Aorta (tissue), 5 donors: ENCODE measurements around the gene UTY. TPM values are rescaled to one million over a fixed set of nuclear protein-coding genes. Genes with fewer than 3 reads are reported as not detected.

Experiments
- ATAC-seq: fragments of 200-7000 bp; cut with Tn5 transposase; one replicate; pipeline ENCODE4 v1.9.1; 2022; ENCODE audit warnings: moderate library complexity; ENCODE audit not compliant: low FRiP score
- DNase-seq, 2 donors: peaks; one replicate each; pipeline ENCODE4 v3.0.0-alpha.2; 2020
- H3K27ac ChIP-seq, 2 donors: one replicate each; pipeline ENCODE4 v1.5.1; 2013; ENCODE audit warnings: low read length in 2 of 2, mild to moderate bottlenecking in 2 of 2, moderate library complexity in 2 of 2, control low read depth in 1 of 2, inconsistent platforms in 1 of 2, low read depth in 1 of 2
- H3K27me3 ChIP-seq, 2 donors: one replicate each; pipeline ENCODE4 v1.6.1; 2013; ENCODE audit warnings: control low read depth in 1 of 2, low read length in 1 of 2, mild to moderate bottlenecking in 1 of 2, moderate library complexity in 1 of 2; ENCODE audit not compliant: insufficient read depth in 2 of 2, control insufficient read depth in 1 of 2
- H3K36me3 ChIP-seq, 2 donors: one replicate each; pipeline ENCODE4 v1.6.1; 2013; ENCODE audit warnings: control low read depth in 1 of 2, low read length in 1 of 2, mild to moderate bottlenecking in 1 of 2; ENCODE audit not compliant: insufficient read depth in 2 of 2, control insufficient read depth in 1 of 2
- H3K4me1 ChIP-seq, 2 donors: one replicate each; pipeline ENCODE4 v1.6.1; 2013; ENCODE audit warnings: low read length in 2 of 2, control low read depth in 1 of 2, mild to moderate bottlenecking in 1 of 2, moderate library complexity in 1 of 2; ENCODE audit not compliant: insufficient read depth in 2 of 2, control insufficient read depth in 1 of 2
- H3K4me3 ChIP-seq, 2 donors: one replicate each; pipeline ENCODE4 v1.5.1; 2013; ENCODE audit warnings: low read length in 2 of 2, control low read depth in 1 of 2, mild to moderate bottlenecking in 1 of 2
- H3K9me3 ChIP-seq: one replicate; pipeline ENCODE4 v1.6.1; 2013; ENCODE audit warnings: mild to moderate bottlenecking, low read length; ENCODE audit not compliant: control insufficient read depth
- WGBS, 2 donors: extraction: QIAGEN DNeasy Blood & Tissue Kit; methylation state at CpG; one replicate each; pipeline ENCODE4 v1.1.7; 2013; 5-methylcytosine and 5-hydroxymethylcytosine counted together
- intact Hi-C, 2 donors: fragments of 100-400 bp; cut with DNase I; formaldehyde crosslinking; loops; one replicate each; pipeline versions ENCODE4 v1.14.2 to v1.15.0; 2022
- polyA plus RNA-seq, 2 donors: library from polyadenylated mRNA; stranded (reverse); fragments of 200-250 nt; gene quantifications; one replicate each; pipeline ENCODE4 v1.2.3, GENCODE V29; 2013
- total RNA-seq, 2 donors: library from RNA; stranded (reverse); fragmentation: NEBNext Ultra II Directional; extraction: Animal tissue kit (Norgen Biotek cat#: 25700); gene quantifications; one replicate each; pipeline ENCODE4 v1.2.1, GENCODE V29; 2021
- donor health status: healthy with polysubstance abuse.
- donor health status: Bipolar disorder and iron deficiency.
- donor health status: DM: no; HTN: no; CAD: no.
- donor health status: DM: no; HTN: no; CAD: no.
- donor health status: DM: yes; HTN: yes; CAD: no.

The UTY gene
- total and polyA plus RNA-seq, 4 donors, result 2.1 TPM; not detected in 3

DNA sequence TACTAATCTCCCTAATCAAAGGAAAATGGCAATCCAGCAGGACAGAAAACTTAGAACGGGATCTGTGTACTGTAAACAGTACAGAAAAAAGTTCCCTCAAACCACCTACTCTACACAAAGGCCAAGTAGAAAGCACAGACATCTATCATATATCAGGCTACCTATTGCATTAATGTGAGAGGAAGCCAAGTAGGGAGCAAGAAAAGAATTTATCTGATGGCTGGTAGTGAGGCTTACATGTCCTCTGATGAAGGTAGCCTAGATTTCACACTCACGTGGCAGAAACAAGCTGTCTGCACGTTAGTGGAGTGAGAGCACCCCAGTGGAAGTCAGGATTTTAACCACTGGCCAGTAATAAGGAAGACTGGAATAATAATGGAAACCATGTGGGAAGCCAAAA is 28.3 kb downstream of the UTY start:
- Histone ChIP-seq H3K27me3 (no peaks in the 10 kb centered on the region), H3K36me3 (peaks cover 0 to 2% of the 10 kb centered on the region in 2 donors), H3K27ac (no peak overlapping the region), H3K4me1 (no peaks in the 10 kb centered on the region), H3K9me3 (no peaks in the 10 kb centered on the region), H3K4me3 (no peak overlapping the region)
- WGBS, 2 donors, result 76% methylated on average over 3 of the region's 3 CpGs; no CpG with 5 or more reads in 1 of the 2 donors
- intact Hi-C loops, result no loop called here
- ATAC-seq, result no peak
- DNase-seq, result no peak

DNA sequence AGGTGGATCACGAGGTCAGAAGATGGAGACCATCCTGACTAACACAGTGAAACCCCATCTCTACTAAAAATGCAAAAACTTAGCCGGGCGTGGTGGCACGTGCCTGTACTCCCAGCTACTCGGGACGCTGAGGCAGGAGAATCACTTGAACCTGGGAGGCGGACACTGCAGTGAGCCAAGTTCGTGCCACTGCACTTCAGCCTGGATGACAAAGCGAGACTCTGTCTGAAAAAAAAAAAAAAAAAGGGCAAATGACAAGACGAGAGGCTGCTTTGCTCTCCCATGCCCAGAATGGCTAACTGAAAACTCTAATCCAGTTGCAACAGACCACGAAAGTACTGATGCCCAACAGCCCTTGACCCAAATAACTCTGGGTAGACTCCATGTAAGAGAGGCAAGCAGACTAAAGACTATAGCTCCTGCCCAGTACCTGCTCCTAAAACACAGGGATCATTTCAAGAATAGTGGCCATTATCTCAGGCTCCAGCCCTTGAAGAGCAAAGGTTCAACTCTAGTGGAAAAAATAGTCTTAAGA is 29.2 kb downstream of the UTY start:
- WGBS, 2 donors, result 88% methylated on average over 11 of the region's 11 CpGs; no CpG with 5 or more reads in 1 of the 2 donors
- Histone ChIP-seq H3K4me3 (no peak overlapping the region), H3K27ac (no peak overlapping the region)

DNA sequence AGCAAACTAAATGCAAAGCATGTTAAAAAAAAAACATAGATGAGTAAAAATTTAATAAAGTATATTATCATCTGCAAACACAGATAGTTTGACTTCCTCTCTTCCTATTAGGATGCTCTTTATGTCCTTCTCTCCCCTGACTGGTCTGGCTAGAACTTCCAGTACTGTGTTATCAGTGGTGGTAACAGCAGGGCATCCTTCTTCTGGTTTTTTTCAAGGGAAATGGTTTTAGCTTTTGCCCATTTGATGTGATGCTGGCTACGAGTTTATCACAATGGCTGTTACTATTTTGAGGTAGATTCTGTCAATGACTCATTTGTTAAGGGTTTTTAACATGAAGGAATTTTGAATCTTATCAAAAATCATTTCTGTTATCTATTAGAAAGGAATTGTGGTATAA is 34.3 kb downstream of the UTY start:
- intact Hi-C loops, result no loop called here
- H3K9me3 ChIP-seq, result no peaks in the 10 kb centered on the region
- 8% methylated on average over 1 of the region's 1 CpG; no CpG with 5 or more reads in 1 of the 2 donors for WGBS, 2 donors

More for the DNA sequence above, 29.2 kb downstream of the UTY start:
- H3K4me1 ChIP-seq, result no peaks in the 10 kb centered on the region
- ATAC-seq (no peak), DNase-seq (no peak)
- H3K27me3 ChIP-seq, result no peaks in the 10 kb centered on the region
- peaks cover 0 to 2% of the 10 kb centered on the region in 2 donors for H3K36me3 ChIP-seq
- intact Hi-C loops, result no loop called here
- H3K9me3 ChIP-seq, result no peaks in the 10 kb centered on the region

DNA sequence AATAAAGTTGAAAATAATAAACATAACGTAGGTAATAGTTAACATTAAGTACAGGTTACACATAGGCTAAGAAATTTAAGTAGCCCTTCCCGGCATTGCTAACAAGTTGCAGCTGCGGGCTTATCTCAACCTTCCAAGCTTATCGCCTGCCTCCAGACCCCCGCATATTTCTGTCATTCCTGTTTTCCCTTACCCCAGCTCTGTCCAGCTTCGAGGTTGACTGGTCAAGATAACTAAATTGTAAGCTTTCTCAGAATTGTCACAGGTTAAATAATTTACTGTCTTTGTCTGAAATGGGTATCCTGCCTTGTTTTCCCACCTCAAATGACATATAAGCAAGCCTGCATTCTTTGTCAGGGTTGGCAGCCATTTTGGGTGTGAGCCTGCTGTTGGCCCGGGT is 36.7 kb downstream of the UTY start:
- no peak for ATAC-seq
- no peaks in the 10 kb centered on the region for H3K9me3 ChIP-seq
- H3K36me3 ChIP-seq, result peaks cover 0 to 2% of the 10 kb centered on the region in 2 donors
- no peak overlapping the region for H3K27ac ChIP-seq
- no peaks in the 10 kb centered on the region for H3K4me1 ChIP-seq
- WGBS, 2 donors, result 39% methylated on average over 7 of the region's 7 CpGs; no CpG with 5 or more reads in 1 of the 2 donors
- DNase-seq, result no peak
- no peaks in the 10 kb centered on the region for H3K27me3 ChIP-seq
- intact Hi-C loops, result no loop called here
- H3K4me3 ChIP-seq, result no peak overlapping the region

More for the DNA sequence above, 34.3 kb downstream of the UTY start:
- H3K27ac ChIP-seq, result no peak overlapping the region
- H3K27me3 ChIP-seq, result no peaks in the 10 kb centered on the region
- no peak for DNase-seq
- no peak for ATAC-seq
- no peaks in the 10 kb centered on the region for H3K4me1 ChIP-seq
- H3K4me3 ChIP-seq, result no peak overlapping the region
- H3K36me3 ChIP-seq, result peaks cover 0 to 2% of the 10 kb centered on the region in 2 donors

DNA sequence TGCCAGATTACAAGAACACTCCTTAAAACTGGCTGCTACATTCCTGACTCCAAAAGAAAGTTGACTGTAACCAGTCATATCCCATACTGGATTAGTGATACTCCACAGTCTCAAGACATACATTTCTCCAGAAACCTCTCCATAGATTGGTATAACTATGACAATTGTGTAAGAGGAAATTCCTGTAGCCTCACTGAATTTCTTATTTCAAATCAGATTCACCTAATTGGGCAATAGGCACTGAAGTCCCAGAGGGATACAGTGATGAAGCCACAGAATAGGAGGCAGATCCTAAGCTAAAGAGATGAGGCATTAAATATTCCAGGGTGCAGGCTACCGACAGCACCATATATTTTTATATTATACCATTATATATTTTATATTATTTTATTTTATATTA is 39.0 kb downstream of the UTY start:
- ATAC-seq (no peak), DNase-seq (no peak)
- H3K4me1 ChIP-seq, result no peaks in the 10 kb centered on the region
- intact Hi-C loops, result no loop called here
- WGBS, 2 donors, result 98% methylated on average over 1 of the region's 1 CpG; no CpG with 5 or more reads in 1 of the 2 donors
- H3K27me3 ChIP-seq, result no peaks in the 10 kb centered on the region
- no peaks in the 10 kb centered on the region for H3K9me3 ChIP-seq
- no peak overlapping the region for H3K27ac ChIP-seq
- no peak overlapping the region for H3K4me3 ChIP-seq
- no peaks in the 10 kb centered on the region for H3K36me3 ChIP-seq

DNA sequence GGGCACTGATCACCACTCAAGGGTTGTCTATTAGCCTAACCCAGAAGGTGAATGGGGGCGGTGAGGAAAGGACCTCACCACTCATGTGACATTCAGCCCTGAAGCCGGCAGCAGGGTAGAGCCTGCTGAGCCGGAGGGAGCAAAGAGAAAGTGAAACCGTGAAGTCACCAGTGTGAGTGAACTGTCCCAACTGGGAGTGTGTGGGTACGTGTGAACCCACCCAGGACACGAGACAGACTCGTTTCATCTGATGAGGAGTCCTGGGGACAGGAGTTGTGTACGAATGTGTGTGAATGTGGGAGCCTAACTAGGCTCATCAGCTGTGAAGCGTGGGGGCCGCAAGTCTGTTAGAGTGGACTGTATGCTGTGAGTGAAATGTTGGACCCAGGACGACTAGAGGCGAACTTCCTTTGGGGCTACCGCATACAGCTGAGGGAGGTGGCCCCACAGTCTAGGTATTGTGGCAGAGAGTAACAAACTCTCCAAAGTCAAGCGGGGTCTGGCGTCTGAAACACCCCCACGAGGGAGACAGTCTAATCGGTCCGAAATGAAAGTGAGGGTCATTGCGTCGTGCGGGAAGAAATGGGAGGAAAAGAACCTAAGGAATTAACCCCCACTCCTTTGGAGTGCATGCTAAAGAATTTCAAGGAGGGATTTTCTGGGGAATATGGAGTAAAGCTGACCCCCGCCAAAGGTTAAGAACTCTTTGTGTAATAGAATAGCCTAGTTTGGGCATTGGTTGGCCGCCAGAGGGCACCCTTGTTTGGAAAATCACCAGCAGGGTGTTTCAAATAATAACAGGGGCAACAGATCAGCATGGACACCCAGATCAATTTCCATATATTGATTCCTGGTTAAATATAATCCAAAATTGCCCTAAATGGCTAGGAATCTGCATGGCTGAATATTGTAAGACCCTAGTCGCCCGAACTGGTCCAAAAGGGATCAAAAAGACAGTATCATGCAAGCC is 43.6 kb downstream of the UTY start:
- intact Hi-C loops, result no loop called here

DNA sequence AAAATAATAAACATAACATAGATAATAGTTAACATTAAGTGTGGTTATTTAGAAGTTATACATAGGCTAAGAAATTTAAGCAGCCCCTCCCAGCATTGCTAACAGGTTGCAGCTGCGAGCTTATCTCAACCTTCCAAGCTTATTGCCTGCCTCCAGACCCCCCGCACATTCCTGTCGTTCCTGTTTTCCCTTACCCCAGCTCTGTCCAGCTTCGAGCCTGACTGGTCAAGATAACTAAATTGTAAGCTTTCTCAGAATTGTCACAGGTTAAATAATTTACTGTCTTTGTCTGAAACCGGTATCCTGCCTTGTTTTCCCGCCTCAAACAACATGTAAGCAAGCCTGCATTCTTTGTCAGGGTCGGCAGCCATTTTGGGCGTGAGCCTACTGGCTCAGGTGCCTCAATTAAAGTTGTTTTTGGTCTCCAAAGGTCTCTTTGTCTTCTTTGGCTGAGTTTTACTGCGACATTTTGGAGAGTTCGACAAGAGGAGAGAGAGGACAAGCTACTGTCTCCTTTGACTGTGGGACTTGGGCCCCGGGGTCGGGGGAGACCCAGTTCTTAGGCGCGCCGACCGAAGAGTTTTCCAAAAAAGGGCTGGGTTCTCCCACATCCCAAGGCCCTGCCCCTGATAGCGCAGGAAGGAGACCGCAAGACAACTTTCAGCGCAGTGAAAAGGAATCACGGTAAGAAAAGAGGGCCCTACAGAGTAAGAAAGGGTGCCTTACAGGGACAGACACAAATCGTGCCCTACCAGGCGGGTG is 44.4 kb downstream of the UTY start:
- ATAC-seq (no peak), DNase-seq (no peak)
- no peaks in the 10 kb centered on the region for H3K4me1 ChIP-seq
- 81% methylated on average over 22 of the region's 22 CpGs; no CpG with 5 or more reads in 1 of the 2 donors for WGBS, 2 donors
- no peaks in the 10 kb centered on the region for H3K27me3 ChIP-seq
- no peaks in the 10 kb centered on the region for H3K36me3 ChIP-seq
- no peak overlapping the region for H3K27ac ChIP-seq
- H3K9me3 ChIP-seq, result no peaks in the 10 kb centered on the region
- H3K4me3 ChIP-seq, result no peak overlapping the region
- intact Hi-C loops, result no loop called here

More for the DNA sequence above, 43.6 kb downstream of the UTY start:
- Histone ChIP-seq H3K36me3 (no peaks in the 10 kb centered on the region), H3K4me1 (no peaks in the 10 kb centered on the region), H3K4me3 (no peak overlapping the region), H3K9me3 (no peaks in the 10 kb centered on the region), H3K27me3 (no peaks in the 10 kb centered on the region), H3K27ac (no peak overlapping the region)
- DNase-seq (no peak), ATAC-seq (no peak)
- 82% methylated on average over 25 of the region's 25 CpGs; no CpG with 5 or more reads in 1 of the 2 donors for WGBS, 2 donors

DNA sequence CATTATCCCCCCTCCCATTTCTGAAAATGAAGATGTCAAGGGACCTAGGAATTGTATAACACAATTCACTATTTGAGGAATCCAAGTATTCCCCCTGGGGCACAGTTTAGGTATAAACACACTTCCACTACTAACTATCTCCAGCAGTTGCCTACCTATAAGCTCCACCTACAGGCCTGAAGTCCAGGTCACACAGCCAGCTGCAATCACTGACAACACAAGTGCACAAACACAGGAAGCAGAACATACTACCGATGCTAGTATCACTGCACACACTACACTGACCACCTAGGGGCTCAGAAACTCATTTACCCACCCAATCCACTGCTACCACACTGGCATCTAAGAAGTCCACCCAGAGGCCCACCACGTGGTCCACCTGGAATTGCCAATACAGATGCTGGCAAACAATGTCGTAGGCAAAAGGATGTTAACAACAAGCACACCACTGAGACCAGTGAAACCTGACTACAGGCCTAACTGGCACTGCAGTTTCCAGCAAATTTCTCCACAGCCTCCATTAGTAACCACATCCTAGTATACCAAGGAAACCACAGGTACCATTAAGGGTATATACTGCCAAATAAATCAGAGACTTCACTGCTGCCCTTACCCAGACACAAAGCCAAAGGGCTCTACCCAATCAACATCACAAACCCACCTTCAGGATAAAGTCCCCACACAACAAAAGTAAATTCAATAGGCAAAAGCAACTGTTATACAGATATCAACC is 47.4 kb downstream of the UTY start:
- H3K36me3 ChIP-seq, result no peaks in the 10 kb centered on the region
- ATAC-seq, result no peak
- H3K27me3 ChIP-seq, result no peaks in the 10 kb centered on the region
- H3K27ac ChIP-seq, result no peak overlapping the region
- H3K4me3 ChIP-seq, result no peak overlapping the region
- no peak for DNase-seq
- intact Hi-C loops, result no loop called here
- 97% methylated on average over 3 of the region's 3 CpGs; no CpG with 5 or more reads in 1 of the 2 donors for WGBS, 2 donors
- H3K4me1 ChIP-seq, result no peaks in the 10 kb centered on the region
- H3K9me3 ChIP-seq, result no peaks in the 10 kb centered on the region
